Anterior cingulate cortex (tissue), 58 donors: ENCODE data around the gene RELN.

Experiments
- DNase-seq, 58 donors: peaks; one replicate each; lab custom pipeline; 2025; lab: John Stamatoyannopoulos, UW

Gene RELN

GRCh38 chr7:103991406-103991805 is 1.9 kb upstream of the RELN start:
- no peak for DNase-seq

- no peak for DNase-seq
These were observed 1.5 kb upstream of the RELN start for GRCh38 chr7:103990991-103991390.

- peak in 1 of 58 donors; percentile 12 for DNase-seq
These were observed 618 bp upstream of the RELN start for GRCh38 chr7:103989785-103990767.

DNA sequence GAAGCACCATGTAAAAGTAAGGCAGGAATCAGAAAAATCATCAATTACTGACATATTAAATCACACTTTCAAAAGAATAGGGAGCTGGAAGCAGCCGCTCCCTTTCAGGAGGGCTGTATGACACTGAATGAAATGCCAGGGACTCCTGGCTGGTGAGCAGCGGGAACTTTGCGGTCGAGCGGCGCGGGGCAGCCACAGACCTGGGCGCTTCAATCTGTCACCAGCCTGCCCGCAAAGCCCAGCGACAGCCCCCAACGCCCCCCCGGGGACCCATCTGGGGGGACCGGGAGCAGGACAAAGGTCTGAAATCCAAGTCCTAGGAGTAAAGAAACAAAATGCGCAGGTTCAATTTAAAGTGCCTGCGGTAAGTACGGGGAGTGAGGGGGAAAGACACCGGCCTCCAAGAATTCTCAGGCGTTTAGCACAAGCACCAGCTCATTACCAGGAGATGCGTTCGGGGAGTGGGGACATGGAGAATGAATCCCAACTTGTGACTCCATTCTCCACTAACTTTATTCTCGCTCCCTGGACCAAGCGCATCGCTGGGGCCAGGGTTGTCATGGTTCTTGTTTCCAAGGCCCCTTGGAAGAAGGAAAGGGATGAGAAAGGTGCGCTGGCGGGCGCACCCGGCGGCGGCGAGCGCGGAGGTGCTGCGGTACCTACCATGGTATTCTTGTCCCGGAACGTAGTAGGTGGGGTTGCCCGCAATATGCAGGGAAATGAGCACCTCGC is 824 bp downstream of the RELN start:
- DNase-seq, result peak in 1 of 58 donors; percentile 34

GRCh38 chr7:103987451-103987850 is 2.0 kb downstream of the RELN start:
- DNase-seq, result no peak

GRCh38 chr7:103985565-103986126 is 3.8 kb downstream of the RELN start:
- DNase-seq, result no peak

- no peak for DNase-seq
These were observed 5.4 kb downstream of the RELN start for GRCh38 chr7:103984050-103984449.

DNA sequence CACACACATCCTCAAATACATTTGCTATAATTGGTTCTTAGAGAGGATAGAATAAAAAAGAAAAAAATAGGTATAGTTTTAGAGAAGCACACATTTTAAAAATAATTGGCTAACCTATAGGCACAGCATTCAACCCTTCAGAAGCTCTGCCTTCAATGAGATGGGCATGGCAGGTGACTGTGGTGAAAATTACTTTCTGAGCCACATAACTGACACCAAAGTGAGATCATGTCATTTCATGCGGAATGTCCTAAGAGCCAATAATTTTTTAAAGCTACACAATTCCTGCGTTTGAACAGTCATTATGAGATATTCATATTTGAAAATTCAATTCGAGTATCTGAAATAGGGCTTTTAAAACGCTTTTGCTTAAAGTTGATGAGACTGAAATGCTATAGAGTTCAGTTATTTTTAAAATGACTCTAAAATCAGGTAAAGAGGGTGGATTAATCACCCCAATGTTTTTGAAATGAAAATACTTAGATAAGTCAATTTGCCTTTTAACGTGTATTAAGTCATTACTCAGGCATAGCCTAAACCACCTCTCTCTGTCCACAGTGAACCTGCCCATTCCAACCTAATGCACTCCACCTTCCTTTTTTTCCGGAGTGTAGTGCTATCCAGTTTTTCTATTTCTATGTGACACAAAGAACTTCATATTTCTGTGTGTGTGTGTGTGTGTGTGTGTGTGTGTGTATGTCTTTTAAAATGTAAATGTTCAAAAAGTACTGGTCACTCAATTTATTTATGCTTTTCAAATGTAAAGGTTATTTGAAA is 6.1 kb downstream of the RELN start:
- no peak for DNase-seq

- DNase-seq, result no peak
These were observed 8.4 kb downstream of the RELN start for GRCh38 chr7:103981003-103981423.

DNA sequence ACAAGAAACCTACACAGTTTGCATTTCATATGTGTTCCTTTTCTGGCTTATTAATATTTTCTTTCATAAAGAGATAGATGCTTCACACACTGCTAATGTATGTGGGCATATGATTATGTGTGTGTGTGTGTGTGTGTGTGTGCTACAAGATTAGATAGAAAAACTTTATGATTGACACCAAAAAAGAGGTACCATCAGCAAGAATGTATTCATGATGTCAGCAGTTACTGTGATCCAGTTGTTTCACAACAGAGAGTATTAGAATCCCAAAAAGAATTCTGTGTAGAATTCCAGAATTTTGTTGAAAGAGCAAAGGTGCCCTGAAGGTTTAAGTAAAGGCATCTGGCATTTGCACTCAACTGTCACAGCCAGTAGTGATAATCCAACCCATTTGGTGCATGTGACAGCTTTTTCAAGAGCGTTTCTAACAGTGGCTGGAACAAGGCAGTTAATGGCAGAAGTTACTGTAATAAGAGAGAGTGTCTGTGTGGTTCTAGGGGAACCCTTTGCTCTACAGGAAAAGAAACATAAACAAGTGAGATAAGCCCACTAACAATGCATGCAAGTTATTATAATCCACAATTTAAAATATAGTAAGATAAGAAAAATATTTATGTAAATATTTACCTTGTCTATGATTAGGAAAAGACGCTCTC is 16.6 kb downstream of the RELN start:
- no peak for DNase-seq

DNA sequence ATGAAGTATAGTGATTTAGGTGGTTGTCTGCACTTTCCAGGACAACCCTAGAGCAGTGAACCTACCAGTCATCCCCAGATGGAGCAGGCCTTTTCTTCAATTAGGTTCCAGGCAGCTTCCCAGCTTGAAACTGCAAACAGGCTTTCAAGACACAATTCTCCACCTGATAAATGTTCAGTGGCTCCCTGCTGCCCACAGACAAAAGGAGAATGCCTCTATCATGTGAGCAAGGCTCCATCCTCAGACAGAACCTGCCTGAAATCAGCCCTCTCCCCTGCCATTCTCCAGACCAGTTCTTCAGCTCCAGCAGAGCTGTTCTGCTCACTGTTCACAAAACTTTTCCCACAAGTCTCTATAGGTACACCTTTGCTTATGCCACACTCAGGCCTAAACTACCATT is 22.1 kb downstream of the RELN start:
- DNase-seq, result no peak

GRCh38 chr7:103966593-103967277 is 22.7 kb downstream of the RELN start:
- no peak for DNase-seq

DNA sequence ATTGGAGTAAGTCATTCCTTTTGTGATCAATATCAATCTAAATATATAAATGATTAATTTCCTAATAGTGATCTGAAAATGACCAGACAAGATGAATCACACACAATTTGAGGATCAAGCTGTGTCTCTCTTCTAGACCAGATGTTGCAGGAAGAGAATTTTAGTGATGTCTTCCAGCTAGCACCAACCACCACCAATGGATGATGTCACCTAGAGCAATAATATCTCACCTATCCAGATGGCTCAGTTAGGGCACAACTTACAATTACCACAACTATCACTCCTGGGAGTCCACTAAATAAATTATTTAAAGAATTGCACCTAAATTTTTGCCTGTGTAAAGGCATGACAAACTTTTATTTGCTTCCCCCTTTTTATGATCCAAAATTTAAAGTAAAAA is 25.2 kb downstream of the RELN start:
- no peak for DNase-seq

GRCh38 chr7:103962070-103962469 is 27.4 kb downstream of the RELN start:
- no peak for DNase-seq

DNA sequence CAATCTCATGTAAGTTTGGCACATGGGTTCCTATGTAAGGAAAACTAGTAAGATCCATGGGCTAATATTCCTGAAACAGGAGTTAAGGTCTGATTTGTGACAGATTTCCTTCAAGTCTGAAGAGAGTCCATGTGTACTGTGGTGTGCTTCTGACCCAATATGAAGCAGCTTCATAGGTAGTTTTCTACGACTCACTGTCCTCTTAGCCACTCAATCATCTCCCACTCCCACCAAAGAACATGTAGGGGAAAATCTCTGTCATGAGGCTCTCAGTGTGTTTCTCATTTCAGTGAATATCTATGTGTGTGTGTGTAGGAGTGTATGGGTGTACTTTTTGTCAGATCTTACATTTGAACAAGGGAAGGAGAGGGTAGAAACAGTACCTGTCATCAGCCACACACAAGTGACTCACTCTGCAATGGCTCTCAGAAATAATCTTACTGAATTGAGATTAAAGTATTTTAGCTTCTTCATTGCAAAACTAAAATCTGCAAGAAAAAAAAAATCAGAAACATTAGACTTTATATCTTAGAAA is 31.1 kb downstream of the RELN start:
- DNase-seq, result no peak

- DNase-seq, result no peak
These were observed 33.5 kb downstream of the RELN start for GRCh38 chr7:103955985-103956384.

- no peak for DNase-seq
These were observed 37.0 kb downstream of the RELN start for GRCh38 chr7:103952408-103952807.

GRCh38 chr7:103951311-103951710 is 38.1 kb downstream of the RELN start:
- DNase-seq, result no peak

GRCh38 chr7:103949374-103949773 is 40.1 kb downstream of the RELN start:
- DNase-seq, result no peak
